Stimulated activated CD4-positive, alpha-beta T cell treated with anti-CD3 and anti-CD28 coated beads, TNF-alpha, amount 100 ng/mL, for 4 hours (primary cell): Measurements from ENCODE around the gene CDH5.

ENCODE experiments used
- DNase-seq, 3 experiments: peaks; one replicate each; pipeline ENCODE4 v3.0.0-alpha.2; 2020; ENCODE audit warnings: low read depth in 3 of 3

Gene CDH5

GRCh38 chr16:66416939-66417700, 50.6 kb downstream of the CDH5 start:
- DNase-seq: no peak

GRCh38 chr16:66418165-66418962, 51.9 kb downstream of the CDH5 start:
- DNase-seq: no peak

GRCh38 chr16:66419527-66419926, 53.0 kb downstream of the CDH5 start:
- no peak for DNase-seq

- no peak for DNase-seq
These were observed 53.9 kb downstream of the CDH5 start for GRCh38 chr16:66420396-66420795.

- no peak for DNase-seq
These were observed 55.4 kb downstream of the CDH5 start for GRCh38 chr16:66421891-66422290.

- DNase-seq: no peak
These were observed 55.9 kb downstream of the CDH5 start for GRCh38 chr16:66422366-66422765.

- DNase-seq: no peak
These were observed 56.7 kb downstream of the CDH5 start for GRCh38 chr16:66423177-66423576.

GRCh38 chr16:66425651-66426050, 59.2 kb downstream of the CDH5 start:
- DNase-seq: no peak

- DNase-seq: no peak
These were observed 59.9 kb downstream of the CDH5 start for GRCh38 chr16:66426112-66427035.

GRCh38 chr16:66427036-66427860, 60.8 kb downstream of the CDH5 start, which contains the start of gene BEAN1:
TSS of gene BEAN1 (plus strand) at chr16:66427295. CDS start at chr16:66437677, 10,382 bp downstream.
- DNase-seq: no peak

- no peak for DNase-seq
These were observed 61.6 kb downstream of the CDH5 start for GRCh38 chr16:66427871-66428681.

- DNase-seq: no peak
These were observed 62.3 kb downstream of the CDH5 start for GRCh38 chr16:66428682-66429251.

- DNase-seq: no peak
These were observed 62.9 kb downstream of the CDH5 start for GRCh38 chr16:66429290-66429962.

GRCh38 chr16:66430214-66430613, 63.7 kb downstream of the CDH5 start:
- no peak for DNase-seq

GRCh38 chr16:66431760-66432159, 65.3 kb downstream of the CDH5 start:
- no peak for DNase-seq

GRCh38 chr16:66432429-66432828, 65.9 kb downstream of the CDH5 start:
- DNase-seq: no peak

- no peak for DNase-seq
These were observed 68.3 kb downstream of the CDH5 start for GRCh38 chr16:66434619-66435430.

- DNase-seq: no peak
These were observed 69.4 kb downstream of the CDH5 start for GRCh38 chr16:66435896-66436295.
